ENCODE measurements around the gene SMG6. TPM values are rescaled to one million over a fixed set of nuclear protein-coding genes. Genes with fewer than 3 reads are reported as not detected.

Gene SMG6
- total and polyA plus RNA-seq, 2 donors (not counting 3 experiments of a cell fraction or from before 2014, with no cell fraction given): 40.1 to 42.2 TPM

GRCh38 chr17:2174014-2174413, 129.6 kb downstream of the SMG6 start:
- DNase-seq (ENCODE audit: low read depth, low spot score) (no peak), FAIRE-seq (peak; percentile 55)
- Histone ChIP-seq H2AFZ (ENCODE audit: low read depth, low read length) (no peak overlapping the region), H3K9me1 (replicated peaks; ENCODE audit: control insufficient read depth, extremely low read depth, insufficient read depth, low read length) (no peaks in the 10 kb centered on the region), H3K4me1 (ENCODE audit: control insufficient read depth, extremely low read depth, insufficient read depth, low read length) (peaks cover 76% of the 10 kb centered on the region), H3K27me3 (ENCODE audit: control insufficient read depth in 2 of 2, insufficient read depth in 2 of 2, low read length in 2 of 2) (no peaks in the 10 kb centered on the region), H3K9me3 (replicated peaks; ENCODE audit: control insufficient read depth, insufficient read depth, low read length) (no peaks in the 10 kb centered on the region), H3K79me2 (ENCODE audit: control insufficient read depth, insufficient read depth, low read length) (no peaks in the 10 kb centered on the region), H3K4me3 (replicated peaks in 1 of 3; ENCODE audit: insufficient read depth in 1 of 3, low read depth in 1 of 3, low read length in 3 of 3) (no peak overlapping the region), H3K27ac (ENCODE audit: insufficient read depth, low read depth, low read length) (peak overlapping the region; percentile 94), H3K9ac (replicated peaks; ENCODE audit: extremely low read depth, insufficient read depth, low read length) (peak overlapping the region; percentile 96), H3K4me2 (ENCODE audit: insufficient read depth, low read length) (peak overlapping the region; percentile 84), H3K36me3 (ENCODE audit: control insufficient read depth in 2 of 2, extremely low read depth in 1 of 2, insufficient read depth in 2 of 2, low read length in 2 of 2) (peaks cover 0 to 3% of the 10 kb centered on the region in 2 experiments), H4K20me1 (replicated peaks; ENCODE audit: control insufficient read depth, extremely low read depth, insufficient read depth, low read length) (no peaks in the 10 kb centered on the region)
- TF ChIP-seq MAX (IDR thresholded peaks at IDR 0.05; ENCODE audit: insufficient read depth, insufficient read length) (no peak), JUN (IDR thresholded peaks at IDR 0.05; ENCODE audit: borderline replicate concordance, insufficient read depth, insufficient read length, low read depth) (no peak), POLR2AphosphoS5 (IDR thresholded peaks at IDR 0.05; ENCODE audit: insufficient read depth, low read depth, low read length) (no peak), GATA2 (IDR thresholded peaks at IDR 0.05; ENCODE audit: insufficient read depth, insufficient read length, low read depth, low read length) (no peak), EZH2 (IDR thresholded peaks at IDR 0.05; ENCODE audit: borderline replicate concordance, low read depth, low read length, severe bottlenecking) (no peak), MYC (IDR thresholded peaks at IDR 0.05; ENCODE audit: low read depth, low read length) (no peak), POLR2A (IDR thresholded peaks at IDR 0.05; ENCODE audit: low read depth, low read length) (no peak)
- BruUV-seq (replicated peaks): TSS peak; percentile 5
- dilution Hi-C loops (cut with MboI; ENCODE audit: extremely low pct_ligation_motif_present, low sequenced_read_pairs): no loop called here
- ChIA-PET CTCF (interaction anchor here (0.8 to 4.9 kb wide), 13 partner anchors 11 to 119 kb away, joined by 3 to 25 read pairs (median 4); partner anchors contain the start of gene HIC1), POLR2A (interaction anchor here (0.7 to 1.4 kb wide), 4 partner anchors 40 to 119 kb away, joined by 4 to 15 read pairs (median 4); partner anchors contain the start of gene HIC1)
- intact Hi-C loops (cut with micrococcal nuclease): no loop called here

- CTCF ChIA-PET: interaction anchor here (0.6 to 4.9 kb wide), 13 partner anchors 9 to 118 kb away, joined by 3 to 25 read pairs (median 4); partner anchors contain the start of gene HIC1
These were observed 130.6 kb downstream of the SMG6 start for GRCh38 chr17:2172999-2173398.

More at GRCh38 chr17:2172999-2173398, 130.6 kb downstream of the SMG6 start:
- FAIRE-seq (no peak), DNase-seq (ENCODE audit: low read depth, low spot score) (peak; percentile 36)
- dilution Hi-C loops (cut with MboI; ENCODE audit: extremely low pct_ligation_motif_present, low sequenced_read_pairs): no loop called here
- BruUV-seq (replicated peaks): TSS peak; percentile 76
- H3K79me2 ChIP-seq (ENCODE audit: control insufficient read depth, insufficient read depth, low read length): no peaks in the 10 kb centered on the region
- H2AFZ ChIP-seq (ENCODE audit: low read depth, low read length): no peak overlapping the region
- no peaks in the 10 kb centered on the region for H4K20me1 ChIP-seq (replicated peaks; ENCODE audit: control insufficient read depth, extremely low read depth, insufficient read depth, low read length)
- H3K9ac ChIP-seq (replicated peaks; ENCODE audit: extremely low read depth, insufficient read depth, low read length): peak overlapping the region; percentile 96
- POLR2A ChIA-PET: no interaction called here
- no peaks in the 10 kb centered on the region for H3K27me3 ChIP-seq (ENCODE audit: control insufficient read depth in 2 of 2, insufficient read depth in 2 of 2, low read length in 2 of 2)
- no peak overlapping the region for H3K4me3 ChIP-seq (replicated peaks in 1 of 3; ENCODE audit: insufficient read depth in 1 of 3, low read depth in 1 of 3, low read length in 3 of 3)
- H3K9me1 ChIP-seq (replicated peaks; ENCODE audit: control insufficient read depth, extremely low read depth, insufficient read depth, low read length): no peaks in the 10 kb centered on the region
- intact Hi-C loops (cut with micrococcal nuclease): loop anchor here (1.0 to 2.0 kb wide), 5 partner anchors 41 to 105 kb away; no protein-coding TSS in a partner anchor
- peaks cover 66% of the 10 kb centered on the region for H3K4me1 ChIP-seq (ENCODE audit: control insufficient read depth, extremely low read depth, insufficient read depth, low read length)
- TF ChIP-seq MYC (IDR thresholded peaks at IDR 0.05; ENCODE audit: low read depth, low read length) (no peak), FOS (IDR thresholded peaks at IDR 0.05; ENCODE audit: borderline replicate concordance, insufficient read depth, low read length) (no peak), EZH2 (IDR thresholded peaks at IDR 0.05; ENCODE audit: borderline replicate concordance, low read depth, low read length, severe bottlenecking) (no peak), POLR2A (IDR thresholded peaks at IDR 0.05; ENCODE audit: low read depth, low read length) (no peak), JUN (IDR thresholded peaks at IDR 0.05; ENCODE audit: borderline replicate concordance, insufficient read depth, insufficient read length, low read depth) (no peak), CTCF (IDR thresholded peaks at IDR 0.05; ENCODE audit: extremely low read depth in 1 of 2, insufficient read depth in 1 of 2, low read depth in 1 of 2, low read length in 2 of 2) (no peak), POLR2AphosphoS5 (IDR thresholded peaks at IDR 0.05; ENCODE audit: insufficient read depth, low read depth, low read length) (no peak), MAX (IDR thresholded peaks at IDR 0.05; ENCODE audit: insufficient read depth, insufficient read length) (no peak), GATA2 (IDR thresholded peaks at IDR 0.05; ENCODE audit: insufficient read depth, insufficient read length, low read depth, low read length) (no peak)
- no peaks in the 10 kb centered on the region for H3K9me3 ChIP-seq (replicated peaks; ENCODE audit: control insufficient read depth, insufficient read depth, low read length)
- H3K36me3 ChIP-seq (ENCODE audit: control insufficient read depth in 2 of 2, extremely low read depth in 1 of 2, insufficient read depth in 2 of 2, low read length in 2 of 2): peaks cover 0 to 3% of the 10 kb centered on the region in 2 experiments
- H3K4me2 ChIP-seq (ENCODE audit: insufficient read depth, low read length): peak overlapping the region; percentile 69
- peak overlapping the region; percentile 94 for H3K27ac ChIP-seq (ENCODE audit: insufficient read depth, low read depth, low read length)
